GM18868 (cell line): ENCODE results near the gene MACO1.
"Not testable (repeated sequence)": the region's sequence is repeated elsewhere in the genome, so short reads cannot be mapped to it uniquely, and the experiment has no call there.

Experiments
- ATAC-seq: cut with Tn5 transposase; IDR thresholded peaks from one replicate; pipeline ENCODE4 v1.9.1; 2021; ENCODE audit warnings: mild to moderate bottlenecking, moderate library complexity; ENCODE audit not compliant: unreplicated experiment

The MACO1 gene

GRCh38 chr1:25420715-25421114 lies 10.0 kb upstream of the MACO1 start, which contains the start of gene RHCE:
TSS of gene RHCE (minus strand) at chr1:25420825. CDS start at chr1:25420786, 39 bp downstream.
- ATAC-seq: not testable (repeated sequence)

GRCh38 chr1:25423206-25423605 lies 7.5 kb upstream of the MACO1 start:
- not testable (repeated sequence) for ATAC-seq

GRCh38 chr1:25425098-25426085 lies 5.3 kb upstream of the MACO1 start:
- ATAC-seq: no peak

GRCh38 chr1:25427696-25428095 lies 3.0 kb upstream of the MACO1 start:
- ATAC-seq: no peak

- no peak for ATAC-seq
Measured at GRCh38 chr1:25428475-25429166, 2.1 kb upstream of the MACO1 start.

GRCh38 chr1:25430967-25431881 lies 527 bp downstream of the MACO1 start:
- no peak for ATAC-seq

- no peak for ATAC-seq
Measured at GRCh38 chr1:25431955-25432719, 1.4 kb downstream of the MACO1 start.

- ATAC-seq: no peak
Measured at GRCh38 chr1:25432749-25433388, 2.2 kb downstream of the MACO1 start.

GRCh38 chr1:25433389-25434186 lies 2.9 kb downstream of the MACO1 start:
- ATAC-seq: no peak

- ATAC-seq: peak; percentile 38
Measured at GRCh38 chr1:25435397-25436108, 4.9 kb downstream of the MACO1 start.

GRCh38 chr1:25437672-25438071 lies 7.0 kb downstream of the MACO1 start:
- ATAC-seq: no peak

- ATAC-seq: no peak
Measured at GRCh38 chr1:25439287-25439686, 8.6 kb downstream of the MACO1 start.

- ATAC-seq: no peak
Measured at GRCh38 chr1:25442178-25442577, 11.5 kb downstream of the MACO1 start.

- ATAC-seq: no peak
Measured at GRCh38 chr1:25443030-25443699, 12.5 kb downstream of the MACO1 start.

- ATAC-seq: not testable (repeated sequence)
Measured at GRCh38 chr1:25444604-25445003, 13.9 kb downstream of the MACO1 start.

- no peak for ATAC-seq
Measured at GRCh38 chr1:25445993-25446538, 15.4 kb downstream of the MACO1 start.

- peak; percentile 85 for ATAC-seq
Measured at GRCh38 chr1:25447547-25447946, 16.9 kb downstream of the MACO1 start.
